Skeletal muscle tissue (tissue), 4 donors: Measurements from ENCODE around the gene LRRC14B. TPM values are rescaled to one million over a fixed set of nuclear protein-coding genes. Genes with fewer than 3 reads are reported as not detected.
"Not testable (repeated sequence)": the region's sequence is repeated elsewhere in the genome, so short reads cannot be mapped to it uniquely, and the experiment has no call there.

ENCODE experiments used
- H3K27ac ChIP-seq: one replicate; pipeline ENCODE4 v1.7.0; 2013; ENCODE audit warnings: mild to moderate bottlenecking, low read depth, low read length, inconsistent platforms
- H3K27me3 ChIP-seq, 3 donors: one replicate each; pipeline ENCODE4 v1.7.0; 2013; ENCODE audit warnings: low read length in 3 of 3; ENCODE audit not compliant: control insufficient read depth in 3 of 3, insufficient read depth in 3 of 3
- H3K36me3 ChIP-seq, 3 donors: one replicate each; pipeline ENCODE4 v1.7.0; 2013; ENCODE audit warnings: low read length in 3 of 3; ENCODE audit not compliant: control insufficient read depth in 3 of 3, insufficient read depth in 3 of 3
- H3K4me1 ChIP-seq, 3 donors: one replicate each; pipeline ENCODE4 v1.7.0; 2013; ENCODE audit warnings: low read length in 3 of 3, mild to moderate bottlenecking in 3 of 3; ENCODE audit not compliant: control insufficient read depth in 3 of 3, insufficient read depth in 3 of 3
- H3K4me3 ChIP-seq, 3 donors: one replicate each; pipeline ENCODE4 v1.7.0; 2013; ENCODE audit warnings: low read length in 3 of 3
- H3K9ac ChIP-seq, 3 donors: one replicate each; pipeline ENCODE4 v1.7.0; 2013; ENCODE audit warnings: low read length in 3 of 3, mild to moderate bottlenecking in 3 of 3, moderate library complexity in 2 of 3, low read depth in 1 of 3
- H3K9me3 ChIP-seq, 3 donors: one replicate each; pipeline ENCODE4 v1.7.0; 2013; ENCODE audit warnings: low read length in 3 of 3; ENCODE audit not compliant: control insufficient read depth in 3 of 3
- total RNA-seq: library from RNA; depleted of rRNA; stranded (reverse); fragments of >200 nt; gene quantifications from one replicate; pipeline ENCODE4 v1.2.3, GENCODE V29; 2014
- donor health status: Osteomylitis.

The LRRC14B gene
- total RNA-seq, 1 donor from 2014 or later, result 19.3 TPM

DNA sequence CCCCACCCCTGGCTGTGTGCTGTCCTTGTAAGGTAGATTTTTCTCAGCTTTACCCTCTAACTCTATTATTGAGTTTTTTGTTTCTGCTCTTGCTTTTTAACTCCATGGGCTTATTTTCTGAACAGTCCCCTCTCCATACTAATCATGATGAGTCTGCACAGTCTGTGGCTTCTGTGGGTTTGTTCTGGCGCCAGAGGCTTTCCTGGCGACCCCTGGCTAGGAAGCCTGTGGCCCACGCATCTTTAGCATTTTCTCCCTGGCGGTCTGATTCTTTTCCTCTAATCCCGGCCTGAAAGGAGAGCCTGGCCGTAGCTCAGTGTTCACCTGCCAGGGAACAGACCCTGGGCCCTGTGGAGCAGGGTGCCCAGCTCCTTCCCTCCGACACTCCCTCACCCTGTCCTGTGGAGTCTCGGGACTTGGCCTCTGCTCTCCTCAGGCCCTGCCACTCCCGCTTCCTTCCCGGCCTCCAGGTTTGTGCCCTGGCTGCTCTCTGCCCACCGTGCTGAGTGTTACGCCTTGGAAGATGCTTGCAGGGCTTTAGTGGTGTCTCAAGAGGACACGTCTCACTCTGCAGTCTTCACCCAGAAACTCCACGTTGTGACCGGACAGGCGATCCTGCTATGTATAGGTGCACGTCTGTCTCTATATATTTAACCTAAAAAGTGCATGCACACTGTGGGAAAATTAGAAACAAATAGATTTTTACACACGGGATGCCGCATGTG, 31.7 kb upstream of the LRRC14B start:
- no peak overlapping the region for H3K4me3 ChIP-seq
- H3K4me1 ChIP-seq, result no peaks in the 10 kb centered on the region
- no peak overlapping the region for H3K9ac ChIP-seq
- H3K27me3 ChIP-seq, result peaks cover 11 to 41% (median 32%) of the 10 kb centered on the region in 3 donors
- H3K9me3 ChIP-seq, result no peaks in the 10 kb centered on the region
- no peak overlapping the region for H3K27ac ChIP-seq
- no peaks in the 10 kb centered on the region for H3K36me3 ChIP-seq

DNA sequence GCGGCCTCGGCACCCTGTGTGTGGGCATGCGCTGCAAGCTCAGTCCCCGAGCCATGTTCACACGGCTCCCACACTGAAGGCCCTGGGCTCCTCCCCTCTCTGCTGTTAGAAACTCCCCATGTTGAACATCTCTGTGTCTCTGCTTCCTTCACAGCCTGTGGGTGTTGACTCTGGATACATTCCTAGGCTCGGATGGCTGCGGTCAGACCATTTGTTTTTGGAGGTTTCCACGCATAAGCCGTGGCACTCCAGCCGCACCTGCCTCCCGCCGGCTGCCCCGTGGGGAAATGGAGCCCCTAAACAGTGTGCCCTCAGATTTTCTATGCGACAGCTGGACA, 31.2 kb upstream of the LRRC14B start:
- Histone ChIP-seq H3K9me3 (no peaks in the 10 kb centered on the region), H3K4me1 (no peaks in the 10 kb centered on the region), H3K27ac (no peak overlapping the region), H3K27me3 (peaks cover 11 to 36% (median 28%) of the 10 kb centered on the region in 3 donors), H3K36me3 (no peaks in the 10 kb centered on the region), H3K4me3 (no peak overlapping the region), H3K9ac (no peak overlapping the region)

DNA sequence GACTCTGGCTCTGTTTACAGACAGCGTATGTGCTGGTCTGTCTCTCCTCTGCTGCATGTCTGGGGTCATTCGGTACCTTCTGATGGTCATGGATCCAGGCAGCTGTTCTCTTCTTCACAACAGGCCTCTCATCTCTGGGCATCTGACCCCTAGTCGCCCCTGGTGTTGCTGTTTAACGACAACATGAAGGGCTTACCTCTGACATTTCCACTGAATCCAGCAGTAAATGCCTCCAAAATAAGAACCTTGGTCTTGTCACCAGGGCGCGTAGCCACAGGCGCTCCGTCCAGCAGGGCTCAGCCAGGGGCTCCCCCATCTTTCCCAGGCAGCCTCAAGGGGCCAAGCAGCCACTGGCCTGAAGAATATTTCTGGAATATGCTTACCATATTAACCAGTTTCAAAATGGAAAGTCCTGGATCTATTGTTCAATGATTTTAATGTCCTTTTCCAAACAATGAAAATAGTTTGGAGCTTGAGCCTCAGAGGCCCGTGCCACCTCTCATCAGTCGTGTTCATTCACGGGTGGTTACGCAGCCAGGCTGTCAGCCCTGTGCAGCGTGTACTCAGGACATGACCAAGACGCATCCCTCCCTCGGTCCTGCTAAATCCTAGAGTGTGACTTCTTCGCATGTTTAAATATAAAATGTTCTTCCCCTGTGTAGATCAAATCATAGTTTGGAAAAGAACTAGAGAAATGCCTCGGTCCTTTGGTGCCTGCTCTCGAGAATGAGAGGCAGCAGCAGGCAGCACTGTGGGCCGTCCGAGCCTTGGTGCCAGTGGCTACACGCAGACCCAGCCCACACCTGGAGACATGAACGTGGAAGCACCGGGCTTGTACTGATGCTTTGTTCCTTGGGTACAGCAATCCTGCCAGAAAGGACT, 30.1 kb upstream of the LRRC14B start:
- Histone ChIP-seq H3K9me3 (no peaks in the 10 kb centered on the region), H3K9ac (no peak overlapping the region), H3K27me3 (peaks cover 11 to 29% (median 25%) of the 10 kb centered on the region in 3 donors), H3K4me1 (no peaks in the 10 kb centered on the region), H3K27ac (no peak overlapping the region), H3K4me3 (no peak overlapping the region), H3K36me3 (no peaks in the 10 kb centered on the region)

DNA sequence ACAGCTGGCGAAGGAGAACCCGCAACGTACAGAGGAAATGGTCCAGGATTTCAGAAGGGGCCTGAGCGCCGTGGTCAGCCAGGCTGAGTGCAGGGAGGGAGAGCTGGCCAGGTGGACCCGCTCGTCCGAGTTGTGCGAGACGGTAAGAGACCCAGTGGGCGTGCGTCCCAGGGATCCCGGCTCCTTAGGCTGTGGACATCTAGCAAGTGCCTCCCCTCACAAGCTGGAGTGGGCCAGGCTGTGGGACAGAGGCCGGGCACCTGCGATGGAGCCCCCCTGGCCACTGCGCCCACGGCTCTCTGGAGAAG, 29.5 kb upstream of the LRRC14B start:
- Histone ChIP-seq H3K9me3 (no peaks in the 10 kb centered on the region), H3K27me3 (peaks cover 11 to 29% (median 25%) of the 10 kb centered on the region in 3 donors), H3K36me3 (no peaks in the 10 kb centered on the region), H3K4me3 (no peak overlapping the region), H3K9ac (no peak overlapping the region), H3K4me1 (no peaks in the 10 kb centered on the region), H3K27ac (no peak overlapping the region)

DNA sequence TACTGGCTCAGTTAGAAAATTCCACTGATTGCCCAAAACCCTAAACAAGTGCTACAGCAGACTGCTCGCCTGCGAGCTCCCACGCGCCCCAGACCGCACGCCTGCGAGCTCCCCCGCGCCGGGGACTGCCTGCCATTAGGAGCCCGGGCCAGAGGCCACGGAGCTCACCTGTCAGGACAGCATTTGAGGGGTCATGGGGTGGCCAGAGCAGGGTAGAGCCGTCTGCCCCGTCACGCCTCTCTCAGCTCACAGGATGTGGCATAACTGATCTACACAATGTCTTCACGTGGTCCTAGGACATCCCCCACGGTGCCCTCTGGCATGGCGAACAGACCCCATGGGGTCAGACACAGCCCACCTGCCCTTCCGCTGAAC, 29.1 kb upstream of the LRRC14B start:
- H3K4me3 ChIP-seq, result no peak overlapping the region
- no peak overlapping the region for H3K27ac ChIP-seq
- peaks cover 9 to 29% (median 23%) of the 10 kb centered on the region in 3 donors for H3K27me3 ChIP-seq
- H3K36me3 ChIP-seq, result no peaks in the 10 kb centered on the region
- no peak overlapping the region for H3K9ac ChIP-seq
- no peaks in the 10 kb centered on the region for H3K9me3 ChIP-seq
- H3K4me1 ChIP-seq, result no peaks in the 10 kb centered on the region

DNA sequence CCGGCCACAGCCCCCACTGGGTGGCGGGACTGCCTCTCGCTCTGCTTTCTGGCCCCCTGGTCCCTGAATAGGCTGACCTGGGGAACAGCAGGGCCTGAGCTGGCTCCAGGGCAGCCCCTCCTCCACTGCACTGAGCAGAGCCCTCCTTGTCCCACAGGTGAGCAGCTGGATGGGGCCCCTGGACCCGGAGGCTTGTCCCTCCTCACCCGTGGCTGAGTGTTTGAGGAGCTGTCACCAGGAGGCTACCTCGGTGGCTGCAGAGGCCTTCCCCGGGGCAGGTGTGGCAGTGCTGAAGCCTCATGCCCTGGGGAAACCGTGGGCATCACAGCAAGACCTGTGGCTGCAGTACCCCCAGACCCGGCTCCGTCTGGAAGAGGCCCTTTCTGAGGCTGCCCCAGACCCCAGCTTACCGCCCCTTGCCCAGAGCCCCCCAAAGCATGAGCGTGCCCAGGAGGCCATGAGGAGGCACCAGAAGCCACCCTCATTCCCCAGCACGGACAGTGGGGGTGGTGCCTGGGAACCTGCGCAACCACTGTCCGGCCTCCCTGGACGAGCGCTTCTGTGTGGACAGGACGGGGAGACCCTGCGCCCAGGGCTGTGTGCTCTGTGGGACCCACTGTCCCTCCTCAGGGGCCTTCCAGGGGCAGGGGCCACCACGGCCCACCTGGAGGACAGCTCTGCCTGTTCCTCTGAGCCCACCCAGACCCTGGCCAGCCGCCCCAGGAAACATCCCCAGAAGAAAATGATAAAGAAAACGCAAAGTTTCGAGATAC, 28.5 kb upstream of the LRRC14B start:
- H3K36me3 ChIP-seq, result no peaks in the 10 kb centered on the region
- peaks cover 6 to 29% (median 19%) of the 10 kb centered on the region in 3 donors for H3K27me3 ChIP-seq
- H3K4me1 ChIP-seq, result no peaks in the 10 kb centered on the region
- no peak overlapping the region for H3K27ac ChIP-seq
- H3K9me3 ChIP-seq, result no peaks in the 10 kb centered on the region
- H3K9ac ChIP-seq, result no peak overlapping the region
- no peak overlapping the region for H3K4me3 ChIP-seq

DNA sequence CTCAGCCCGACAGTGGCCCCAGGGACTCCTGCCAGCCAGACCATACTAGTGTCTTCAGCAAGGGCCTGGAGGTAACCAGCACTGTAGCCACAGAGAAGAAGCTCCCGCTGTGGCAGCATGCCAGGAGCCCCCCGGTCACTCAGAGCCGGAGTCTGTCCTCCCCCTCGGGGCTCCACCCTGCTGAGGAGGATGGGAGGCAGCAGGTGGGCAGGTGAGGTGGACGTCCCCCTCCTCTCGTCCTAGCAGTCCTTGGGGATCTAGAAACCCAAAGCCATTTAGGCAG, 28.0 kb upstream of the LRRC14B start:
- H3K4me1 ChIP-seq, result peaks cover 0 to 3% (median 0%) of the 10 kb centered on the region in 3 donors
- H3K27ac ChIP-seq, result no peak overlapping the region
- no peak overlapping the region for H3K4me3 ChIP-seq
- H3K9ac ChIP-seq, result no peak overlapping the region
- no peaks in the 10 kb centered on the region for H3K36me3 ChIP-seq
- no peaks in the 10 kb centered on the region for H3K9me3 ChIP-seq
- H3K27me3 ChIP-seq, result peaks cover 6 to 28% (median 15%) of the 10 kb centered on the region in 3 donors

DNA sequence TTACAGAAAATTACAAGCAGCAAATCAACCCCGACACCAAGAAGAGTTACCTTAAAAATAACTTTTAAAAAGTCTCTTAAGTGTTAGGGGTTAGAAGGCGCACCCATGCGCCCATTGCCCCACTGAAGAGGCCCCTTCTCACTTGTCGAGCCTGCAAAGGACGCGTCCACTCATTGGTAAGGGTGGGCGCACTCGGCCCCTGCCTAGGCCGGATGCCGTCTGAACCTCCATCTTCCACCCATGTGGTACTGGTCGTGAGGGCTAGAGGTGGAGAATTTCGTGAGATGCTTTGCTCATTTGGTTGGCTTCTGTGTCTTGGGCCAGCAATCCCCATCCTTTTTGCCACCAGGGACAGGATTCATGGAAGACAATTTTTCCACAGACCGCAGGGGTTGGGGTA, 27.5 kb upstream of the LRRC14B start:
- peaks cover 0 to 3% (median 0%) of the 10 kb centered on the region in 3 donors for H3K4me1 ChIP-seq
- no peak overlapping the region for H3K27ac ChIP-seq
- no peaks in the 10 kb centered on the region for H3K36me3 ChIP-seq
- no peak overlapping the region for H3K9ac ChIP-seq
- H3K4me3 ChIP-seq, result no peak overlapping the region
- H3K27me3 ChIP-seq, result peaks cover 2 to 22% (median 10%) of the 10 kb centered on the region in 3 donors
- H3K9me3 ChIP-seq, result no peaks in the 10 kb centered on the region

DNA sequence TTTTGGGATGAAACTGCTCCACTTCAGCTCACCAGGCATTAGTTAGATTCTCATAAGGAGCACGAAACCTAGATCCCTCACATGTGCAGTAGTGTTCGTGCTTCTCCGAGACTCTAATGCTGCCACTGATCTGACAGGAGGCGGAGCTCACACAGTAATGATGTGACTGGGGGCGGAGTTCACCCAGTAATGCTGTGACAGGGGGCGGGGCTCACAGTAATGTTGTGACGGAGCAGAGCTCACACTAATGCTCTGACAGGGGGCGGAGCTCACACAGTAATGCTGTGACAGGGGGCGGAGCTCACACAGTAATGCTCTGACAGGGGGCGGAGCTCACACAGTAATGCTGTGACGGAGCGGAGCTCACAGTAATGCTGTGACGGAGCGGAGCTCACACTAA, 27.1 kb upstream of the LRRC14B start:
- H3K9ac ChIP-seq, result no peak overlapping the region
- H3K36me3 ChIP-seq, result no peaks in the 10 kb centered on the region
- peaks cover 0 to 3% (median 3%) of the 10 kb centered on the region in 3 donors for H3K4me1 ChIP-seq
- H3K4me3 ChIP-seq, result no peak overlapping the region
- H3K9me3 ChIP-seq, result no peaks in the 10 kb centered on the region
- peaks cover 0 to 18% (median 6%) of the 10 kb centered on the region in 3 donors for H3K27me3 ChIP-seq
- no peak overlapping the region for H3K27ac ChIP-seq

DNA sequence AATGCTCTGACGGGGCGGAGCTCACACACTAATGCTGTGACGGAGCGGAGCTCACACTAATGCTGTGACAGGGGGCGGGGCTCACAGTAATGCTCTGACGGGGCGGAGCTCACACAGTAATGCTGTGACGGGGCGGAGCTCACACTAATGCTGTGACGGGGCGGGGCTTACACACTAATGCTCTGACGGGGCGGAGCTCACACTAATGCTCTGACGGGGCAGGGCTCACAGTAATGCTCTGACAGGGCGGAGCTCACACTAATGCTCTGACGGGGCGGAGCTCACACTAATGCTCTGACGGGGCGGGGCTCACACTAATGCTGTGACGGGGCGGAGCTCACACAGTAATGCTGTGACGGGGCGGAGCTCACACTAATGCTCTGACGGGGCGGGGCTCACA, 26.5 kb upstream of the LRRC14B start:
- not testable (repeated sequence) for H3K9ac ChIP-seq, H3K9me3 ChIP-seq, H3K4me3 ChIP-seq

More for the DNA sequence above, 26.5 kb upstream of the LRRC14B start:
- not testable (repeated sequence) for H3K27ac ChIP-seq, H3K36me3 ChIP-seq, H3K4me1 ChIP-seq
- peaks cover 0 to 13% (median 4%) of the 10 kb centered on the region in 3 donors for H3K27me3 ChIP-seq
